Cardiac muscle cell (in vitro differentiated cells and primary cell): ENCODE data around the gene PDZRN3. TPM values are rescaled to one million over a fixed set of nuclear protein-coding genes. Genes with fewer than 3 reads are reported as not detected.

Experiments
- DNase-seq, 2 donors: peaks; one replicate each; pipeline versions ENCODE4 v3.0.0 to v3.0.0-alpha.2; 2010 to 2017; ENCODE audit warnings: low read depth in 1 of 2, low spot score in 1 of 2
- H3K27ac ChIP-seq: fragments of 200-600 bp; sonication (generic); 2 replicates; pipeline ENCODE4 v1.5.1; 2016
- H3K27me3 ChIP-seq: fragments of 200-600 bp; sonication (generic); 2 replicates; pipeline ENCODE4 v1.6.0; 2016; ENCODE audit warnings: control low read depth
- H3K36me3 ChIP-seq: fragments of 200-600 bp; sonication (generic); 2 replicates; pipeline ENCODE4 v1.5.1; 2016; ENCODE audit warnings: control low read depth
- H3K4me1 ChIP-seq: fragments of 200-600 bp; sonication (generic); 2 replicates; pipeline ENCODE4 v1.8.1; 2017; ENCODE audit warnings: low read depth, mild to moderate bottlenecking, mixed run types
- H3K4me3 ChIP-seq: fragments of 200-600 bp; sonication (generic); 2 replicates; pipeline ENCODE4 v1.5.1; 2016; ENCODE audit warnings: mild to moderate bottlenecking
- H3K9me3 ChIP-seq: fragments of 200-600 bp; sonication (generic); 2 replicates; pipeline ENCODE4 v1.5.1; 2017; ENCODE audit warnings: low read depth, mild to moderate bottlenecking, control low read depth
- polyA plus RNA-seq: library from polyadenylated mRNA; unstranded; fragments of >200 nt; fragmentation: Nextera tagmentation; extraction: Ambion mirVana; gene quantifications from 2 replicates; pipeline ENCODE4 v1.2.1, GENCODE V29; 2016
- total RNA-seq: library from RNA; depleted of rRNA; stranded (reverse); fragments of >200 nt; gene quantifications from 2 replicates; pipeline ENCODE4 v1.2.3, GENCODE V29; 2016
- TF ChIP-seq, protein P1 (sequence below): IDR thresholded peaks from 2 replicates; pipeline ENCODE4 v1.5.1; 2012; ENCODE audit warnings: low read depth, mild to moderate bottlenecking, low read length

PDZRN3 gene
- total and polyA plus RNA-seq, 2 experiments from 2014 or later, result 63.9 to 94.7 TPM

DNA sequence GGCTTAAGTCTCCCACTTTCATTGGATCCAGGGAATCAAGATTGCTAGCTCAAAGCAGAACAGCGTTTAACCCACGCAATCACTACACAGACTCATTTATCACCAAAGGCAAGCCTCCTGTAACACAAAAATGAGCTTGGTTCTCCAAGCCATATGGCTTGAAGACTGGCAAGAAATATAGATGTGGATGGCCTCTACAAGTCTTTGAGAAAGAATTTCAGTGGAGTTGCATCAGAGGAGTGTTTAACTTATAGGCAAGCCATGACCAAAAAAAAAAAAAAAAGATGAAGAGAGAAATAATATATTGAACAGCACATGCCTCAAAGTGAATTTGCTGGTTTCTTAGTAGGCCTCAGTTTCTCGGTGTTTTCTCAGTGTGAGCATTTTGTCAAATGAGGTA is 27.3 kb downstream of the PDZRN3 start:
- H3K9me3 ChIP-seq, result no peaks in the 10 kb centered on the region
- no peak for DNase-seq
- TF ChIP-seq, protein P1, sequence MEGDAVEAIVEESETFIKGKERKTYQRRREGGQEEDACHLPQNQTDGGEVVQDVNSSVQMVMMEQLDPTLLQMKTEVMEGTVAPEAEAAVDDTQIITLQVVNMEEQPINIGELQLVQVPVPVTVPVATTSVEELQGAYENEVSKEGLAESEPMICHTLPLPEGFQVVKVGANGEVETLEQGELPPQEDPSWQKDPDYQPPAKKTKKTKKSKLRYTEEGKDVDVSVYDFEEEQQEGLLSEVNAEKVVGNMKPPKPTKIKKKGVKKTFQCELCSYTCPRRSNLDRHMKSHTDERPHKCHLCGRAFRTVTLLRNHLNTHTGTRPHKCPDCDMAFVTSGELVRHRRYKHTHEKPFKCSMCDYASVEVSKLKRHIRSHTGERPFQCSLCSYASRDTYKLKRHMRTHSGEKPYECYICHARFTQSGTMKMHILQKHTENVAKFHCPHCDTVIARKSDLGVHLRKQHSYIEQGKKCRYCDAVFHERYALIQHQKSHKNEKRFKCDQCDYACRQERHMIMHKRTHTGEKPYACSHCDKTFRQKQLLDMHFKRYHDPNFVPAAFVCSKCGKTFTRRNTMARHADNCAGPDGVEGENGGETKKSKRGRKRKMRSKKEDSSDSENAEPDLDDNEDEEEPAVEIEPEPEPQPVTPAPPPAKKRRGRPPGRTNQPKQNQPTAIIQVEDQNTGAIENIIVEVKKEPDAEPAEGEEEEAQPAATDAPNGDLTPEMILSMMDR, result no peak
- no peak overlapping the region for H3K4me3 ChIP-seq
- H3K36me3 ChIP-seq, result peaks cover 5% of the 10 kb centered on the region
- H3K27ac ChIP-seq, result no peak overlapping the region
- H3K4me1 ChIP-seq, result peaks cover 4% of the 10 kb centered on the region
- no peaks in the 10 kb centered on the region for H3K27me3 ChIP-seq

DNA sequence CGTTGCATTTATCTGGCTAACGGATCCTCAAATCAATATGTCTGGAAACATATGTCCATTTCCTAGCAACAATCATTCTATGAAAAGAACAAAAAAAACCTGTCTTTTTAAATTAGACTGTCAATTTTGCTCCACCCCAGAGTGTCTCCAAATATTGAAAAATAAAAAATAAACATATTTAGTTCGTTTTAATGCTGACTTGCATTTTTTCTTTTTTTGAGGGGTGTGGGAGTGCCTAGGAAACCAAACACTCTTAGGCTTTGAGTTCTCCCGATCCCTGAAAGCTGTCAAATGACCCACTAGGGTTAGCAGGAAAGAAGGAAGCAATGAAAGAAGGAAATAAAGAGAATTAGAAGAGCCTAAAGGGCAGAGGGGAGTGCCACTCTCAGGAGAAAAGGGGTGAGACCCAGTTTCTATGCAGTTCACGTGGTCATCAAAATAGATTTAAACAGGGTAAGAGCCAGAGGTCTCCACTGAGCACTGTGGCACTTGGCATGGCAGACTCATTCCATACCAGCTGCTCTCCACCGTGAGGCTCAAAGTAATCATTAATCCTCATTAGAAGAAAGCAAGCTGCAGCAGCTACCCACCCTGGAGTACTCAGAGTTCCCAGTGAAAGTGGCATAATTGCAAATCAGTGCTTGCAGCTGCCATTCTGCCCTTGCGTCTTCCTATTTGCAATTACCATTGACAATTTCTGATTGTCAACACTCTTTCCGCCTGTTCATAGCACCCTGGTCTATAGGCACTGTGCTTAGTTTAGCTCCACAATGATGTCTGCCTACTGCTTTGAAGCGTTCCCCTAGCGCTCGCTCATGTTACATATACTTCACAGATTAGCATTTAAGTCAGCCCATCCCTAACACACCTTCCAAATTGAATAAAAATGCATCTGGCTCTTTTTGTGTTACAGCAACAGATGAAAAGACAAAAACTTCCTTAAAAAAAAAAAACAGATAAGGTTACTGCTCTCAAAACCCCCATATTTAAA is 32.3 kb downstream of the PDZRN3 start:
- Histone ChIP-seq H3K27ac (no peak overlapping the region), H3K36me3 (no peaks in the 10 kb centered on the region), H3K27me3 (no peaks in the 10 kb centered on the region), H3K9me3 (no peaks in the 10 kb centered on the region), H3K4me3 (no peak overlapping the region), H3K4me1 (peaks cover 5% of the 10 kb centered on the region)
- no peak for DNase-seq
- TF ChIP-seq, protein P1, result no peak

DNA sequence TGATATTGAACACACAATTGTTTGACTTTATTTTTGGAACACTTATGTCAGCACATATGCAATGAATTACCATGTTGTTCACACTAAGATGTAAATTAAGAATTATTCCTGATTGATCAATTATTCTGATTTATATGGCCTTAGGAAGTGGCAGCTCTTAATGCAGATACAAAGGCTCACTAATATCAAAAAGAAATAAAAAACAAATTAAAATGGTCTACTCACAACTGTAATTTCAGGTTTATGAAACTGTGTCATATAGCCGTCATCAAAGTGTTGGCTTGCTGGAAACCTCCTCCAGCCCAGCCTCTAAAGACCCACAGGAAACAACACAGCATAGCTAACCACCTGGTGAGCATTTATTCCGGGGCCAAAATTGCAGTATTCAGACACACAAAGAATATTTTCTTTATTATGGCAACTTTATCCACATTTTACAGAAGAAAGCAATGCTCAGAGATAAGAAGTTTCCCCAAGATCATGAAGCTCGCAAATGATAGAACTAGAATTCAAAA is 33.4 kb downstream of the PDZRN3 start:
- Histone ChIP-seq H3K9me3 (no peaks in the 10 kb centered on the region), H3K4me3 (no peak overlapping the region), H3K27me3 (no peaks in the 10 kb centered on the region), H3K27ac (no peak overlapping the region), H3K4me1 (peaks cover 12% of the 10 kb centered on the region), H3K36me3 (no peaks in the 10 kb centered on the region)
- DNase-seq, result no peak
- TF ChIP-seq, protein P1, result no peak

DNA sequence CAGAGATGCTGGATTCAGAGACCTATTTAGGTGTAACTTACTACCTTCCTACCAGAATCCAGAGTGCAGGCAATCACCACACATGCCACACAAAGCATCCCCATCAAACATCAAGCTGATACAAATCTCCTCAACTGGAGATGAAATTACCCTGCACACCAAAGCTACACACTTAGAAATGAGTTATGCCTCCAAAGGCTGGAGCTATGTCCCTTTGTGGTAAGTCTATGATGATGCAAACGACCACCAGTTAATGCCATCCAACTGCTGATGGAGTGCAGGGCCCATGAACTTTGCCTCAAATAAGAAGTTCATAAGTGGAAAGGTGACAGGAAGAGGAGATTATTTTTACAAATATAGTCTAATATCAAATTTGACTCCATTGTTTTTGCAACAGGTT is 38.1 kb downstream of the PDZRN3 start:
- H3K27me3 ChIP-seq, result no peaks in the 10 kb centered on the region
- no peak overlapping the region for H3K27ac ChIP-seq
- H3K4me3 ChIP-seq, result no peak overlapping the region
- no peaks in the 10 kb centered on the region for H3K9me3 ChIP-seq
- TF ChIP-seq, protein P1, result no peak
- peaks cover 27% of the 10 kb centered on the region for H3K4me1 ChIP-seq
- no peaks in the 10 kb centered on the region for H3K36me3 ChIP-seq
- DNase-seq, result no peak

DNA sequence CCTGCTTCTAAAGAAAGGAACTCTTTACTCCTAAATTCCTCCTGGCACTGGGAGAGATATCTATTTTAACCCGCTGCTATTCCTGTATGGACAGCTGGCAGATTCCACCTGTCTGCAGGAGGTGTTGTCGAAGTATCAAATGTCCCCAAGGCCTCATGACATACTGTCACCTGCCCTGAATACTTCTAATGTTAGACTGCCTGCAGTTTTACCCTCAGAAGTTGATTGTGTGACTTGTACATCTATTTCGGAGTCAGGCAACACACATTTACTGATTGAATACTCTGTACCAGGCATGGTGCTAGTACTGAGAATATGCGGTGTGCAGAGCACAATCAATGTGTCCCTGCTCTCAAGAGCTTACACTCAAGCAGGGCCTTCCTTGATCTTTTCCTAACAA is 38.6 kb downstream of the PDZRN3 start:
- Histone ChIP-seq H3K4me1 (peaks cover 27% of the 10 kb centered on the region), H3K27ac (no peak overlapping the region), H3K36me3 (no peaks in the 10 kb centered on the region), H3K4me3 (no peak overlapping the region), H3K9me3 (no peaks in the 10 kb centered on the region), H3K27me3 (no peaks in the 10 kb centered on the region)
- no peak for DNase-seq
- TF ChIP-seq, protein P1, result no peak
